Cardiac fibroblast (primary cell): ENCODE results near the gene EIF4G3.

Source experiments
- DNase-seq, 2 donors: peaks; one replicate each; pipeline versions ENCODE4 v3.0.0 to v3.0.0-alpha.2; 2010; ENCODE audit warnings: low read depth in 2 of 2
- H3K4me3 ChIP-seq, 2 donors: replicated peaks in 1 of 2; 1 replicate in 1 of 2; 2 replicates in 1 of 2; pipeline ENCODE4 v1.5.1; 2011; ENCODE audit warnings: low read depth in 2 of 2, low read length in 2 of 2, mild to moderate bottlenecking in 2 of 2, moderate library complexity in 1 of 2
- CTCF ChIP-seq: IDR thresholded peaks from one replicate; pipeline ENCODE4 v1.5.1; 2011; ENCODE audit warnings: low read depth, mild to moderate bottlenecking, low read length, inconsistent platforms

Gene EIF4G3

GRCh38 chr1:21168444-21168843 is 8.3 kb downstream of the EIF4G3 start:
- TF ChIP-seq CTCF = no peak

GRCh38 chr1:21165646-21166045 is 11.1 kb downstream of the EIF4G3 start:
- no peak for TF ChIP-seq CTCF
- H3K4me3 ChIP-seq = no peak overlapping the region
- DNase-seq = peak in 1 of 2 donors; percentile 18

More at GRCh38 chr1:21168444-21168843, 8.3 kb downstream of the EIF4G3 start:
- H3K4me3 ChIP-seq = no peak overlapping the region
- no peak for DNase-seq

GRCh38 chr1:21165076-21165475 is 11.6 kb downstream of the EIF4G3 start:
- DNase-seq = peak in 1 of 2 donors; percentile 43
- no peak for TF ChIP-seq CTCF
- no peak overlapping the region for H3K4me3 ChIP-seq

- no peak overlapping the region for H3K4me3 ChIP-seq
- DNase-seq = no peak
- no peak for TF ChIP-seq CTCF
Measured at GRCh38 chr1:21164266-21164665, 12.4 kb downstream of the EIF4G3 start.

- H3K4me3 ChIP-seq = no peak overlapping the region
- DNase-seq = no peak
- TF ChIP-seq CTCF = no peak
Measured at GRCh38 chr1:21162740-21163464, 13.8 kb downstream of the EIF4G3 start.

- DNase-seq = no peak
- no peak for TF ChIP-seq CTCF
- no peak overlapping the region for H3K4me3 ChIP-seq
Measured at GRCh38 chr1:21161842-21162241, 14.9 kb downstream of the EIF4G3 start.
